T-helper 9 cell (primary cell): ENCODE data around the gene CEBPZOS.
"Not testable (repeated sequence)": the region's sequence is repeated elsewhere in the genome, so short reads cannot be mapped to it uniquely, and the experiment has no call there.

ENCODE experiments used
- DNase-seq: peaks from one replicate; pipeline ENCODE4 v3.0.0-alpha.2; 2020

CEBPZOS gene

GRCh38 chr2:37191747-37192146, 4.5 kb upstream of the CEBPZOS start:
- DNase-seq, result no peak

GRCh38 chr2:37192551-37192950, 3.7 kb upstream of the CEBPZOS start:
- DNase-seq, result no peak

- DNase-seq, result not testable (repeated sequence)
These were observed 405 bp upstream of the CEBPZOS start for GRCh38 chr2:37195862-37196319.

- no peak for DNase-seq
These were observed 2.4 kb downstream of the CEBPZOS start for GRCh38 chr2:37198681-37199065.

- no peak for DNase-seq
These were observed 4.9 kb downstream of the CEBPZOS start for GRCh38 chr2:37201208-37201607.

GRCh38 chr2:37201766-37202165, 5.5 kb downstream of the CEBPZOS start:
- no peak for DNase-seq

- DNase-seq, result no peak
These were observed 7.4 kb downstream of the CEBPZOS start for GRCh38 chr2:37203708-37204107.

GRCh38 chr2:37205071-37205661, 8.9 kb downstream of the CEBPZOS start:
- not testable (repeated sequence) for DNase-seq

- no peak for DNase-seq
These were observed 9.5 kb downstream of the CEBPZOS start for GRCh38 chr2:37205689-37206341.

GRCh38 chr2:37206760-37207159, 10.5 kb downstream of the CEBPZOS start:
- DNase-seq, result not testable (repeated sequence)

- no peak for DNase-seq
These were observed 14.9 kb downstream of the CEBPZOS start for GRCh38 chr2:37211212-37211611.

GRCh38 chr2:37211939-37212338, 15.6 kb downstream of the CEBPZOS start:
- DNase-seq, result no peak

GRCh38 chr2:37215250-37215649, 19.0 kb downstream of the CEBPZOS start:
- DNase-seq, result no peak

GRCh38 chr2:37219046-37219445, 22.8 kb downstream of the CEBPZOS start:
- no peak for DNase-seq

- no peak for DNase-seq
These were observed 26.8 kb downstream of the CEBPZOS start for GRCh38 chr2:37223131-37223530.

- no peak for DNase-seq
These were observed 27.8 kb downstream of the CEBPZOS start for GRCh38 chr2:37224063-37224462.

- DNase-seq, result not testable (repeated sequence)
These were observed 28.8 kb downstream of the CEBPZOS start for GRCh38 chr2:37225129-37225528.

GRCh38 chr2:37226863-37227262, 30.6 kb downstream of the CEBPZOS start:
- no peak for DNase-seq

GRCh38 chr2:37228788-37229187, 32.5 kb downstream of the CEBPZOS start:
- no peak for DNase-seq

GRCh38 chr2:37230581-37230980, 34.3 kb downstream of the CEBPZOS start:
- DNase-seq, result no peak

- peak; percentile 79 for DNase-seq
These were observed 35.2 kb downstream of the CEBPZOS start, which contains the start of the genes CEBPZ and NDUFAF7 for GRCh38 chr2:37231241-37232130. Gene CEBPZ (minus strand): TSS chr2:37231596. CDS start chr2:37231567, 29 bp downstream. Gene NDUFAF7 (plus strand): TSS chr2:37231658. CDS start chr2:37231706, 48 bp downstream.

- DNase-seq, result no peak
These were observed 36.0 kb downstream of the CEBPZOS start for GRCh38 chr2:37232131-37232933.

GRCh38 chr2:37243435-37243834, 47.1 kb downstream of the CEBPZOS start:
- DNase-seq, result no peak
